Measurements from ENCODE around the gene SCYL1. TPM values are rescaled to one million over a fixed set of nuclear protein-coding genes. Genes with fewer than 3 reads are reported as not detected.

Gene SCYL1
- total RNA-seq, 6 donors from 2014 or later: 64.0 to 120 (median 88.8) TPM

DNA sequence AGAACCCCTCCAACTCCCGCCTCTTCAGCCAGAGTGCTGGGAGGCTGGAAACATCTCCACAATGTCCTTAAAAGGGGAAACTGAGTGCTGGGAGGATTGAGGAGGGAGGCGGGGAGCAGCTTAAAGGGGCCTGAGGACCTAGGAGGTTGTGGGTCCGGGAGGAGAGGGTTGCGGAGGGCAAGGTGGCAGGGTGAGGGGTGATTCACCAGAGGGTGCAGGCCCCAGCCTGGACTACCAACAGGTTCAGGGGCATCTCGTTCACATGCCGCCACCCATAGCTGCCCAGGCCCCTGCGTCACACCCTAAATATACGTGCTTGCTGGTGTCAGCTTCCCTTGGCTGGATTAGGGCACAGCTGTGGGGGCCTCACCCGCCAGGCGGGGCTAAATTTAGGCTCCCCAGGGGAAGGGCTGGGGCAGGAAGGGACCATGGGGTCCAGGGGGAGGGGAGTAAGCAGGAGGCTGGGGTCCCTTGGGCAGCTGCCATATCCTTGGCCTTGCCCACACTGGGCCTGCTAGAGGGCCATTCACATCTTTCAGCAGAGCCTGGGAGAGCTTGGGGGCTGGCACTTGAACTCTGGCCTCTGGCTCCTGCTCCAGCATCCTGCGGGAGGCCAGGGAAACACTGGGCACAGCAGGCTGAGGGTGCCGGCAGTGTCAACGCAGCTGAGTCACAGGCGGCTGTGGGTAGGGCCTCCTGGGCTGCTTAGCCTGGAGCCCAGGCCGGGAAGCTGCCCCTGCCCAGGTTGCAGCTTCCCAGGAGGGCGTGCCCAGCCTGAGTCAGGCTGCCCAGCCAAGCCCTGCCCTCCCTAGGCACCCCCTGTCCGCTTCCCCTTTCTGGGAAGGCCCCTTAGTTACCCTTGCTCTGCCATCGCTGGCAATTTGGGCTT, 52.2 kb downstream of the SCYL1 start:
- TF ChIP-seq EP300 (IDR thresholded peaks at IDR 0.05) (no peak), POLR2AphosphoS5 (IDR thresholded peaks at IDR 0.05) (peak; percentile 49 to 68), POLR2A (IDR thresholded peaks at IDR 0.05) (peak in 2 of 4 donors; percentile 31 to 73)
- Histone ChIP-seq H3K36me3 (peaks cover 0 to 44% (median 29%) of the 10 kb centered on the region in 4 donors), H3K27me3 (no peaks in the 10 kb centered on the region), H3K4me1 (peaks cover 42 to 58% (median 56%) of the 10 kb centered on the region in 4 donors), H3K4me3 (peak overlapping the region; percentile 49 to 93 (median 86)), H3K9me3 (no peaks in the 10 kb centered on the region), H3K27ac (peak overlapping the region; percentile 93 to 98 (median 94))
- ATAC-seq (ENCODE audit: low FRiP score in 2 of 2): peak; percentile 45 to 65
- 31 to 34% methylated on average over 5 to 16 of the region's 18 CpGs for WGBS, 2 donors
- peak; percentile 85 to 91 for DNase-seq

DNA sequence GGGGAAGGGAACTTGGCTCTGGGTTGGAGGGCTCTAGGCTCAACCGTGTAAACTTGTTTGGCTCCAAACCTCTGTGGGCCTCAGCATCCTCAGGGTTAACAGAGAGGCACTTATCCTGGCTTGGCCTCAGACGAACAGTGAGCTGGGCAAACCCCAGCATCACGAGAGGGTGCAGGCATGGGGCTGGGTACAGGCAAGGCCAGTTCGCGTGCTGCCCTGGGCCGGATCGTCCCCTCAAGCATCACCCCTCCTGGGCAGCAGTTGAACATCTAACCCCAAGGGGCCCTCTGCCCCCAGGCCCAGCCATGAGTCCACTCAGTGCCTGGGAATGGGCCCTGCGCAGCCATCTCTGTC, 52.9 kb downstream of the SCYL1 start:
- peaks cover 0 to 50% (median 30%) of the 10 kb centered on the region in 4 donors for H3K36me3 ChIP-seq

DNA sequence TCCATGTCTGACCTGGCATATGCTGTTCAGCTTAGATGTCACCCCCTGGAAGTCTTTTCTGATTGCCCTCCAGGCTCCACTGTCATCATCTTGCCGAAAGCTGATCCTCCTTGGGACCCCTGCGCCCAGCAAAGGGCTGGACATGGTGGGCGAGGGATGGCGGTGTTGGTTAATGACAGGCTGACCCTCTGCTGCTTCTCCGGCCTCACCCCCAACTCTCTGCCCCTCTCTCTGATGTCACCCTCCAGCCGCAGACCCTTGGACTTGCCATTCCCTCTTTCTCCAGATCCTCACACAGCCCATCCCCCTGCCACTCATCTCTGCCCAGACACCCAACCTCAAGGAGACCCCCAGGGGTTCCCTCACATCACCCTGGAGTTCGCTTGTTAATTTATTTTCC, 53.3 kb downstream of the SCYL1 start:
- Histone ChIP-seq H3K4me3 (peak overlapping the region in 2 of 4 donors; percentile 85 to 87), H3K9me3 (no peaks in the 10 kb centered on the region), H3K27me3 (no peaks in the 10 kb centered on the region), H3K36me3 (peaks cover 0 to 54% (median 30%) of the 10 kb centered on the region in 4 donors), H3K27ac (peak overlapping the region; percentile 93 to 98 (median 94)), H3K4me1 (peaks cover 38 to 53% (median 51%) of the 10 kb centered on the region in 4 donors)
- TF ChIP-seq EP300 (IDR thresholded peaks at IDR 0.05) (no peak), POLR2AphosphoS5 (IDR thresholded peaks at IDR 0.05) (no peak)
- WGBS, 2 donors: 87 to 93% methylated on average over 7 of the region's 7 CpGs
- no peak for DNase-seq
- ATAC-seq (ENCODE audit: low FRiP score in 2 of 2): no peak

More for the DNA sequence above, 52.9 kb downstream of the SCYL1 start:
- H3K27ac ChIP-seq: peak overlapping the region; percentile 93 to 98 (median 94)
- no peaks in the 10 kb centered on the region for H3K27me3 ChIP-seq
- no peaks in the 10 kb centered on the region for H3K9me3 ChIP-seq
- WGBS, 2 donors: 45 to 50% methylated on average over 1 to 8 of the region's 8 CpGs
- DNase-seq (peak in 1 of 2 donors; percentile 68), ATAC-seq (ENCODE audit: low FRiP score in 2 of 2) (no peak)
- TF ChIP-seq, protein P1, sequence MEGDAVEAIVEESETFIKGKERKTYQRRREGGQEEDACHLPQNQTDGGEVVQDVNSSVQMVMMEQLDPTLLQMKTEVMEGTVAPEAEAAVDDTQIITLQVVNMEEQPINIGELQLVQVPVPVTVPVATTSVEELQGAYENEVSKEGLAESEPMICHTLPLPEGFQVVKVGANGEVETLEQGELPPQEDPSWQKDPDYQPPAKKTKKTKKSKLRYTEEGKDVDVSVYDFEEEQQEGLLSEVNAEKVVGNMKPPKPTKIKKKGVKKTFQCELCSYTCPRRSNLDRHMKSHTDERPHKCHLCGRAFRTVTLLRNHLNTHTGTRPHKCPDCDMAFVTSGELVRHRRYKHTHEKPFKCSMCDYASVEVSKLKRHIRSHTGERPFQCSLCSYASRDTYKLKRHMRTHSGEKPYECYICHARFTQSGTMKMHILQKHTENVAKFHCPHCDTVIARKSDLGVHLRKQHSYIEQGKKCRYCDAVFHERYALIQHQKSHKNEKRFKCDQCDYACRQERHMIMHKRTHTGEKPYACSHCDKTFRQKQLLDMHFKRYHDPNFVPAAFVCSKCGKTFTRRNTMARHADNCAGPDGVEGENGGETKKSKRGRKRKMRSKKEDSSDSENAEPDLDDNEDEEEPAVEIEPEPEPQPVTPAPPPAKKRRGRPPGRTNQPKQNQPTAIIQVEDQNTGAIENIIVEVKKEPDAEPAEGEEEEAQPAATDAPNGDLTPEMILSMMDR (IDR thresholded peaks at IDR 0.05): no peak
- TF ChIP-seq EP300 (IDR thresholded peaks at IDR 0.05): no peak
- H3K4me1 ChIP-seq: peaks cover 40 to 56% (median 54%) of the 10 kb centered on the region in 4 donors
- H3K4me3 ChIP-seq: peak overlapping the region in 3 of 4 donors; percentile 85 to 93 (median 87)

DNA sequence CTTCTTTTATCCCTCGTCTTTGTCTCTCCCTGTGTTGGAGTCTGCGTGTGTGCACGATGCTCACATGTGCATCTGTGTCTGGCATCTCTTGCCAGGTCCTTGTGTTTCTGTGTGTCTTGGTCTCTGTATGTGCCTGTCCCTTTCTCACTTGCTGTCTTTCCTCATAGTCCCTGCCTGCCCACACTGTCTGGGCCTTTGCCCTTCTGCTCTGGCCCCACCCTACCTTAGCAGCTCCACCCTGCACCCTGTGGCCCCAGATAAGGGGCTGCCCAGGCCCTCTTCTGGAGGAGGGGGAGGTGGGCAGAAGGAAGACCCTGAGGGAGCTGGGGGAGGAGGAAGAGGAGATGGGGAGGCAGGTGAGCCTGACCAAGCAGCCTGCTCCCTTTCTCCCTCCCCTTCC, 53.8 kb downstream of the SCYL1 start:
- WGBS, 2 donors: 93 to 96% methylated on average over 3 of the region's 3 CpGs
- peaks cover 0 to 51% (median 32%) of the 10 kb centered on the region in 4 donors for H3K36me3 ChIP-seq
- H3K4me1 ChIP-seq: peaks cover 33 to 48% (median 45%) of the 10 kb centered on the region in 4 donors
- no peaks in the 10 kb centered on the region for H3K27me3 ChIP-seq
- H3K4me3 ChIP-seq: no peak overlapping the region
- no peak for DNase-seq
- H3K9me3 ChIP-seq: no peaks in the 10 kb centered on the region
- no peak for ATAC-seq (ENCODE audit: low FRiP score in 2 of 2)
- TF ChIP-seq POLR2AphosphoS5 (IDR thresholded peaks at IDR 0.05): no peak
- no peak for TF ChIP-seq POLR2A (IDR thresholded peaks at IDR 0.05)
- TF ChIP-seq EP300 (IDR thresholded peaks at IDR 0.05): no peak
- TF ChIP-seq, protein P1 (IDR thresholded peaks at IDR 0.05): no peak
- H3K27ac ChIP-seq: peak overlapping the region in 2 of 4 donors; percentile 93 to 98

DNA sequence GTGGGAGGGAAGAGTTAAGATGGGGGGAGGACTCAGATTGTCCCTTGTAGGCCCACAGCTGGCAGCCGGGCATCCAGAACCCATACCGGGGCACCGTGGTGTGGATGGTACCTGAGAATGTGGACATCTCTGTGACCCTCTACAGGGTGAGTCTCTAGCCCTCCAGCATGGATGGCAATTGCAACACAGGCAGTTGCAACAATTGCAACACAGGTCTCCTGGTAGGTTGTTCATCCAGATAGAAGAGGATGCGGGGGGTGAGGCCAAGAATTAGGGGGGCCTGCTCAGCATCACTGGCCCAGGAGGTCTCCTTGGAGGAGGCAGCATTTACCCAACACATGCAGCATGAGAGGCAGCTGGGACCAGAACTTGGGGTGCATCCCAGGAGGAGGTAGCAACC, 54.4 kb downstream of the SCYL1 start:
- Histone ChIP-seq H3K4me3 (no peak overlapping the region), H3K27ac (peak overlapping the region in 2 of 4 donors; percentile 93 to 98), H3K9me3 (no peaks in the 10 kb centered on the region), H3K4me1 (peaks cover 29 to 44% (median 41%) of the 10 kb centered on the region in 4 donors), H3K36me3 (peaks cover 0 to 56% (median 38%) of the 10 kb centered on the region in 4 donors), H3K27me3 (no peaks in the 10 kb centered on the region)
- DNase-seq (no peak), ATAC-seq (ENCODE audit: low FRiP score in 2 of 2) (no peak)
- 77 to 90% methylated on average over 4 of the region's 4 CpGs for WGBS, 2 donors
- TF ChIP-seq, protein P1 (IDR thresholded peaks at IDR 0.05): no peak
- TF ChIP-seq POLR2A (IDR thresholded peaks at IDR 0.05): no peak
- TF ChIP-seq POLR2AphosphoS5 (IDR thresholded peaks at IDR 0.05): no peak
- no peak for TF ChIP-seq EP300 (IDR thresholded peaks at IDR 0.05)
